Measurements from ENCODE around the gene ASXL2.

DNA sequence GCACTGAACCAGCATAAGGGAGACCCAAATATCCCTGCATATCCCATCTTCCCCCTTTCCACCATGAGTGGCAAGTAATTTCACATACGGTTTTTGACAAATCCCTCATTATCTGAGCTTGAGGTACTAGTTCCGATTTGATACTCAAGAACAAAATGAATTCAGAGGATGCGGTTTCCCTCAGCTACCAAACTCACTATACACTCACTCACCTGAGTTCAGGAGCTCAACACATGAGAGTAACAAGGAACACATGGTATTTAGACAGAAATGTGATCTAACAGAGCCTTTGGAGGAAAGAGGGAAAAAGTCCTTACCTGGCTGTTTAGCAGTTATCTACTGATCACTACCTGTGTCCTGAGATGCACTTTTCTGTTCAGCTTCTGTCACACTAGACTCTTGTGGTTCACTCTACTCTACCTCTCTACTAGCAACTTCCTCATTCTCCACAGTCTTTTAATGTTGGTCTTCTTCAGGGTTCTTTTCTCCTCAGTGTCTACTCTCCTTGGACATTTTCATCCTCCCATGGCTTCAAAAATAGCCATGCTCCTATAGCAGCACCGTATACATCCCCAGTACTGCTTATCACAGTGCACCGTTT, 25.1 kb downstream of the ASXL2 start:
- no peak for TF ChIP-seq POLR2A (IDR thresholded peaks at IDR 0.05; ENCODE audit: low read depth, low read length)
- TF ChIP-seq POLR2AphosphoS5 (IDR thresholded peaks at IDR 0.05; ENCODE audit: low read depth, low read length): no peak
- TF ChIP-seq TAF1 (IDR thresholded peaks at IDR 0.05; ENCODE audit: low read depth, low read length): no peak
